ENCODE results near the gene MAP4K4.

The MAP4K4 gene

DNA sequence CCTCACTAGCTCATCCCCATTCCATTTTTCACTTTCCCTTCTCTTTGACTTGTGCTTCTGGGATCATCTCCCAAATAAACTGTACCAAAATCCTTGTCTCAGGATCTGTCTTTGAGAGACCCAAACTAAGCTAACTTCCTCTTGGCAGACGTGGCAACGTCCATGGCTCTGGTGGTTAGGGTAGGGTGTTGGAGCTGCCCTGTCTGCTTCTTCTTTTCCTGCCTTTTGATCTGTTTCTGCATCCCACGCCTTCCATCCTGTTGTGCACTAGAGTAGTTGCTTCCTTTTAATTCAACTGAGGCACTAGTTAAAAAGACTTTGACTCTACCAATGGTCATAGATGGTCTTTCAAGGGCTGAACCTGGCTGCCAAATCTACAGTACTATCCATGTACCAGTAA, 5.5 kb upstream of the MAP4K4 start:
- DNase-seq (ENCODE audit: low read depth in 2 of 3, low spot score in 1 of 3), result no peak

DNA sequence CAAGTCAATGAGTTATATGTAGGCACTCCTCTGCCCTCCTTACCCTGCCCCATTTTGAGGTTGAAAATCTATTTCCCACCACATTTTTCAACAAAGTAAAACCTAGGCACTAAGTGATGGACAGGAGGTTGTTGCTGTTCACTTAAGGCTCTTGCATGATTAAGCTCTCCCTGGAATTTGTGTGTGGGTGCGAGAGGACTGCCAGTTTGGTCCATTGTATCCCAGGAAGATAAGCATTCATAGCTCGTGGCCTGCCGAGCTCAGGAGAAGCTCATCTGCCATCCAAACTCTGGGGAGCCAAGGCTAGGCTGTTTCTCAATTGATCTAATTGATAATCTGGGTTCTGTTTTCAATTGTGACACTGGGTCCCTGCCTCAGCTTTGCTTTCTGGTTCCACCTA, 4.7 kb upstream of the MAP4K4 start:
- DNase-seq (ENCODE audit: low read depth in 2 of 3, low spot score in 1 of 3), result no peak

DNA sequence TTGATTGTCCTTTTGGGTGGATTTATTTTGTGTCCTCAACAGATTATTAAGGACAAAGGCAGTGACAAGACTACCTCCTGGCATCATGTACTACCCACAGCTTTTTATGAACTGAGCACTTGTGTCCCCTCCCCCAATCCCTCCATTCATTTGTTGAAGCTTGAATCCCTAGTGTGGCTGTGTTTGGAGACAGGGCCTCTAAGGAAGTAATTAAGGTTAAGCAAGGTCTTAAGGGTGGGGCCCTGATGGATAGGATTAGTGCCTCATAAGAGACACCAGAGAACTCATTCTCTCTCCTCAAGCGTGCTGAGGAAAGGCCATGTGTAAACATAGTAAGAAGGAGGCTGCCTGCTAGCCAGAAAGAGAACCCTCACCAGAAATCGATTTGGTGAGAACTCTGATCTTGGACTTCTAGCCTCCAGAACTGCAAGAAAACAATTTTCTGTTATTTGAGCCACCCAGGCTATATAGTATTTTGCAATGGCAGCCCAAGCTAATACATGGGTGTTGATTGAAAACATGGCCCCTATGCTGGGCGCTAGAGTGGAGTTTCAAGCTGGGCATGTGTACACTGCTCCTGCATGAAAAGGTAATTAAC, 3.4 kb upstream of the MAP4K4 start:
- no peak for DNase-seq (ENCODE audit: low read depth in 2 of 3, low spot score in 1 of 3)

DNA sequence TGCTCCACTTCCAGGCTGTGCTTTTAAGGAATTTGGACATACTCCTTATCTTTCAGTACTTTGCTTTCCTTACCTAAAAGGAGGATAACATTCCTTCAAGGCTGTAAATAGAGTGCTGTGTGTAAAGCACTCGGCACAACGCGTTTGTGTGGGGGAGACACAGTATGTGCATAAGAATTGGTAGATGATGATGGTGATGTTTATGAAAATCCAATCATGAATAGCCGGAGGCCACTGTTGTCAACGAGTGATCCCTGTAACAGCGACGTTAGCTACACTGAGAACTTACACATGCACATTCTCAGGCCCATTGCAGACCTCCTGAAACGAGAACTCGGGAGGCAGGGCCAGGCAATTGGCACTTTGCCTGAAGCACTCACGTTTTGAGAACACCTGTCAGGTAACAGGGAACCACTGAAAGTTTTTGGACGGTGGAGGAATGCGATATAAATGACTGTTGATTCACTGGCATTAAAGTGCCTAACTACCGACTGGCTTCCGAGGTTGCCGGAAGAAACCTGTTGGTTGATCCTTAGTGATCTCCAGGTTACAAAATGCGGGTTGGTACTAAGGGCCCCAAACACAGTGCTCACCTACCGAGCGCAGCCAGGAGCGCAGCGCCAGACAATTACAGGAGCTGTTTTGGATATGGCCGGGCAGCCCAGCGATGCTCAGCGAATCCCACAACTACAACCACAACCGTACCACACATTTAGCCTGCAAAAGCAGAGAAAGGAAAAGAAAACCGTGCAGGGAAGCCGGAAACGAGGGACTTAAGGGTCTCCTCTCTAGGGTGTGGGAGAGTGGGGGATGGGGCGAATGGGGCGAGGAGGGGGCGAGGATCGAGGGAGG, 1.0 kb upstream of the MAP4K4 start:
- DNase-seq (ENCODE audit: low read depth in 2 of 3, low spot score in 1 of 3), result no peak

DNA sequence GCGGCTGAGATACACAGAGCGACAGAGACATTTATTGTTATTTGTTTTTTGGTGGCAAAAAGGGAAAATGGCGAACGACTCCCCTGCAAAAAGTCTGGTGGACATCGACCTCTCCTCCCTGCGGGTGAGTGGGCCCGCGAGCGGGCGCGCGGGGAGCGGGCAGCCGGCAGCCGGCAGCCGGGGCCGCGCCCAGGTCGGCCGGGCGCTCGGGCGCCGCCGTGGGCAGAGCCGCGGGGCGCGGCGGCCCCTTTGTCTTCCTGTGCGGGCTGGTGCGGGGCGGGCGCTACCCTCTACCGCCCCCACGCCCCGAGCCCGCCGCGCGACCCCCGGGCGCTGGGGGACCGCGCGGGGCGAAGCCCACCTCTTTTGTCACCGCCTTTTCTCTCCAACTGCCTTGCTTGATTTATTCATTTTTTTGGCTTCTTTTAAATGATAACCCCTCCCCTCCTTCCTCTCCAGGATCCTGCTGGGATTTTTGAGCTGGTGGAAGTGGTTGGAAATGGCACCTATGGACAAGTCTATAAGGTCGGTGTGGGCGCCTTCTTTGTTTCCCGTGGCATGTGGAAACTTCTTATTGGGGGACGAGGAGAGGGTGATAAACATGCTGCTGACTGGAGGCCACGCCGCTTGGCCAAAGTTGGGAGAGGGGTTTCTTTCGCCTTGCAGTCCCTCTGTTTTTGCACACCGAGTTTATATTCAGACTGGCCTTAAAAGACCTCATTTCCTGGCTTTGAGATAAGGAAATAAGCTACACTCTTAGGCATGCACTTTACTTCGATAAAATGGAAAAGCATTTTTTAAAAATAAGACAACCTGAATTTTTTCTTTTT, 722 bp downstream of the MAP4K4 start:
- DNase-seq (ENCODE audit: low read depth in 2 of 3, low spot score in 1 of 3), result no peak

DNA sequence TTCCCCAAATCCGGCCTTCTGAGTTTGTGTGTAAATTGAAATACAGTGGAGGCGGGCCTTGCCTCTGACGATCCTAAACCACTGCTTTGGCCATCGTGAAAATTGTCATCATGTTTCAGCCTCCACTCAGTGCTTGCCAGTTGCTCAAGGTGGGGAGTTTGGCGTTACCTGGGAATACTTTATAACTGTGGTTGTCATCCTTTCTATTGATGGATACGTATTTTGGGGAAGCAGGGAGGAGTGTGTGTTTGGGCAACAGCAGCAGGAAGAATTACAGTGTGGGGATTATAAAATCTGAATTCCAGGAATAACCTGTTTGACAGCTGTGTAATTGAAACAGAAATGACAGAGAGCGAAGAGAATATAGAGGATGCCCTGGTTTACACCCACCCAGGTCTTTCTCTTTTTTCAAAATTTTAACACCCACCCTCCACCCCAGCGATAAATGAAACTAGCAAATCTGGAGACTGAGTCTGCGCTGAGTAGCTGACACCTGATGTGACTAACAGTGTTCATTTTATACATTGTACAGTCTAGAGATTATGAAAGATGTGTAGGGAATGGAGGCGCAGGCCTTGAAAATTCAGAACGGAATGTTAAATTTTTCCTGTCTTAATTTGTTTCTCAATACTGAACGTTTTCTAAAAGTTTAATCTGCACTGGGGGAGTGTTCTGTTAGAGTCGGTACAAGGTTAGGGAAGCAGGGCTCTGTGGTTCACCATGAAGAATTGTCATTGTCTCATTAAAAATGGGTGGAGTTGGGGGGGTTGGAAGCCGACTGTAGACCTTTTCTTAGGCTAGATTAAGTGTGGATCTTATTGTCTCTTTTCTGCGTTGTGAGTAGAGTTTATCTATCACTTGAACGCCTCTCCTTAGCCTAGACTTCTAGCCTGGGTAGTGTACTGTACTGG, 1.6 kb downstream of the MAP4K4 start:
- DNase-seq (ENCODE audit: low read depth in 2 of 3, low spot score in 1 of 3), result no peak

DNA sequence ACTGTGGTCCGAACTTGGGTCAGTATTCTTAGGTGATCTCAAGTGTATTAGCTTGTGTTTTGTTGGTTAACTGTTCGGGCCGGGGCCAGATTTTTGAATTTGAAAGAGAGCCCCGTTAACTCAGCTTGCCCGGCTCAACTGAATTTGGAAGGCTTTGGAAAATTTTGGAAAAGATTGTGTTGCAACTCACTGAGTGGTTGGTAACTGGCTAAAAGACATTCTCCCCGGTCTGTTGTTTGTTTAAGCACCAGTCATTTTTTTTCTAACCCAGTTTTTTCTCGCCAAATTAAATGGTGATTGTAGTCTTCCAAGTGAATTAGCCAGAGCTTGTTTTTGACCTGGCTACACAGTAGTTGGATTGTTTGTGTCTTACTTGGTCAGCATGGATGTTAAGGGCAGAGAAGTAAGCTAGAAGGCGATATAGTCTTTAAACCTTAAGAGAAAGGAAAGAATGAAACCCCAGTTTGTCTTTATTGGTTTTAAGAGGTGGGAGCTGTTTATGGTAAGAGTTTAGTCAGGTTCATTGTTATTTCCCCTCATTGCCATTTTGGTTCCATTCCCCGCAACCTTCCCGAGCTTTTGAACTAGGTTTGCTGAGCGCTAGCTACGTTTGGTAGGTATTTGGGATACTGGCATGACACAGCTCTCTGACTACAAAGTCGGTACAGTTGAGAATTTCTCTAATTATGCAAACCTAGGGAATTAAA, 2.4 kb downstream of the MAP4K4 start:
- no peak for DNase-seq (ENCODE audit: low read depth in 2 of 3, low spot score in 1 of 3)

DNA sequence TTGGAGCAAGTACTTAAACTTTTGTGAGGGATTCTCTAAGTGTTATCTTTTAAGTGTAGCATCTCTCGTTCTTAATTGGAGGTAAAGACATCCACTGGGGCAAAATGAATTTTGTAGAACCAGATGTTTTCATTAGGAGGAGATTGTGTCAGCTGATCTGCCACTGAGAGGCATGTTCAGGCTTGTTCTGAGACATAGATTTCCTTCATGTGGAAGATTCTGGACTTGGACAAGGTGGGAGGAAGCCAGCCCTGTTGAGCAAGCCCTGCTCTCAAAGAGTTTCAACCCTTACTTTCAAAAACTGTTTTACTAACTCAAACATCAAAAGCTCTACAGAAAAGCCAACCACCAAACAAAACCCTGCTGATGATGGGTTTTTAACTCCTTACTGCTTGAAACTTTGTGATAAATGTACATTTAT, 6.5 kb downstream of the MAP4K4 start:
- DNase-seq (ENCODE audit: low read depth in 2 of 3, low spot score in 1 of 3), result no peak

DNA sequence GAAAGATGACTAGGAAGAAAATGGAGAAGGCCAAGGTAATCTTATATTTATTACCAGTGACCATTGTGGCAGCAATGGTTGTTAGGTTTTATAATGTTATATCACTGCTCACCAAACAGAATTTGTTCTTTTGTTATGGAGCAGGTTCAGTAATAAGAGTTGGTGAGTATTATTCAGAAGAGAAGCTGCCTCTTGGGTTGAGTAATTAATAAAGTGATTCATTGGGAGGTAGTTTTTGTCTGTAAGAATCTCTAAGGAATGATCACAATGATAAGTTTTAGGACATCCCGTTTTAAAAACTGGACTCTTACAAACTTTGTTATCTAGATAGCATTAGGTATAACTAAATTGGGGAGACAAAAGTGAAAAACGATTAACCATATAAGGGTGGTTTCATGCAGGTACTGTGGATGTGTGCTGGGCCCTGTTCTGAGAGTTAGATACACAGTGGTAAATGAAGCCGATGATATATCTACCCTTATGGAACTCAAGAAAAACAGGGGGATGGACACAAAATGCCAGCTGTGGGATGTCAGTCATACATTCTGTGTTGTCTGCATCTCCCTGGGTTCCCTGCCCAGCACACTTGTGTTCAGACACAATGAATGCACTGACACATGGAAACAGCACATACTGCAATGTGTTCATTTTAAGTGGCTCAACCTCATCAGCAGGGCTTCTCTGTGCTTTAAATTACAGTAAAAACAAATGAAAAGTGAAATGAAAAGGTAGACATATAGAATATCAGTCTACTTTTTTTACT, 7.5 kb downstream of the MAP4K4 start:
- DNase-seq (ENCODE audit: low read depth in 2 of 3, low spot score in 1 of 3), result no peak

DNA sequence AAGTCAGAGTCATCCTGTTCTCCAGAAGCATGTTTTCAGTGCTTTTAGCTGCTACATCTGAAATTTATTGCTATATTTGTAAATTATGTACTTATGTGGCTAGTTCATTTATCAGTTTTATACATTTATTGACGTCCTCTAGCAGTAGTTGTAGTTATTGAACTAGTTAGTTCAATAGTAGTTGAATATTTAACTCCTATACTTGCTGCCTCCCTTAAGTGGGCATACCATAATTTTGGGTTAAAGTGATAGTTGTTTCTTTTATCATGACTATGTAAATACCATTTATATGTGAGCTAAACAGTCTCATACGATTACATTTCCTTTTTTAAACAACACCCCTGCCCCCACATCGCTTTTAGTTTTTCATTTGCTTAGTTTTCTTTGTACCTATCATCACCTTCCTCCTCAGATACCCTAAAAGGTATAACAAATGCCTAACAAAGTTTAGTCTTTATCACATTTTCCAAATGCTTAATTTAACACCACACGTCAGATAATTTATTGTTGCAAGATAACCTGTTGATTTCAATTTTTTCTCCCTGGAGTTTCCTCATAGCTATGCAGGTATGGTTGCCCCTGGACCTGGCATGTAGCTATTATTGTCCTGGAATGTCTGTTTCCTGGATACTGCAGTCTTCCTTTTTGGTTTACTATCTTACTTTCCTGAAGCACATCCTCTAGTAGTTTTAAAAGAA, 8.8 kb downstream of the MAP4K4 start:
- no peak for DNase-seq (ENCODE audit: low read depth in 2 of 3, low spot score in 1 of 3)

DNA sequence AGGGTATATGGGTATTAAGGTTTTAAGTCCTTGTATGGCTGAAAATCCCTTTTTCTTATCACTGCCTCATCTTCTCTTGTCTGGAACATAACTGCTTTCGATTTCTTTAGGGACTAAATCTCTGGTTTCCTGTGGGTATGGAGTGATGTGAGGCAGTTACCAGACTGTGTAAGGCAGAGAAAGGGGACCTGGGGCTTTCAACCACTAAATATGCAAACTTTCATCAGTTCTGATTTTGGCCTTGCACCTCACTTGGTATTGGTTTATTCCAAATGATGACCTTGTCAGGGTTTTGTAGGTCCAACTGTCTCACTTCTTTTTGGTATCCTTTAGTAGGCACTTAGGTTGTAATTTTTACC, 9.3 kb downstream of the MAP4K4 start:
- no peak for DNase-seq (ENCODE audit: low read depth in 2 of 3, low spot score in 1 of 3)

DNA sequence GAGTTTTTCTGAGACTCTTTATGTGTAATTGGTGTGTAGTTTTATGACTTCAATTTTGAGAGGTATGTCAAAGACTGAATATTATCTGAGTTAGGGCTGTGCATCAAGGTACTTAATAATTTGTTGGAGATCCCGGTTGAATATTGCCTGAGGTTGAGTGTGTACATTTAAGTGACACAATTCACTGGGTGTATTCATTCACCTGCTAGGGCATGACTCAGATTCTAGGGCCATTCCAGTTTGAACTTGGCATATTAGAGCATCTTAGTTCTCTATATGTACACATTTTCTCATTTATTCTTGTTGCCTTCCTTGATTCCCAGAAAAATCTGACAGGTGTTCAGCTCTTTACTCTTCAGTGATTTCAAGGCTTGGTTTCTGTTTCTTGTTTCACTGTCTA, 12.5 kb downstream of the MAP4K4 start:
- DNase-seq (ENCODE audit: low read depth in 2 of 3, low spot score in 1 of 3), result no peak

DNA sequence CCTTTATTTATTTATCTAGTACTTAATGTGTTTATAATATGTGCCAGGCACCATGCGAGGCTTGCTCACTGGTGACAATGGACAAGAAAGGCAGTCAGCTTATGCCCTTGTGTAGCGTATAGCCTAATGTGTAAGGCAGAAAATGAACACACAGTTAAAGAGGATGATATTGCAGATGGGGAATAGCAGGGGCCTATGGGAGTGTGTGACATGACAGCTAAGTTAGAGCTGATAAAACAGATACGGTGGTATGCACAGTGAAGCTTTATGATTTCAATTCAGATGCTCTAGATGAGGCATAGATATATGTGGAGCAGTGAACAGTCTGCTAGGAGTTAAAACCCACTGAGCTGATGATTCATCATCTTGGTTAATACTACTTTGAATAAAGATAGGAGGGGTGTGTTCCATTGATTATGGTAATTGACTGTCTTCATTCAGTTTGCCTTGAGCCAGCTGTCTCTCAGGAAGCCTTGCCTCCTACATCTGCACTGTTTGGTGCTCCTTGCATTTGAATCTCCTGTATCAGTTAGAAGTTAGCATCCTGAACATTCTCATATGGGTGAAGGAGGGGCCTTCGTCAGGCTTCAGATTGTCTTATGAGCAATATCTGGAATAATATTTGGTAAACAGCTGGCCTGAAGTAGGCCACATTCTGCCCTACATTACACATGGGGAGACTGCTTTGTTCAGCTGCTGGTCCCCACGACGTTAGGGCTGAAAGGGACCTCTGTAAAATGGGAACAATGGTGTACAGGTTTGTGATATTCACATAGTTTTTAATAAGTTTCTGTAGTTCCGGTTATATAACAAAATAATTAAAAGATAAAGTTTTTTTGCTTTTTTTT, 13.2 kb downstream of the MAP4K4 start:
- DNase-seq (ENCODE audit: low read depth in 2 of 3, low spot score in 1 of 3), result no peak

DNA sequence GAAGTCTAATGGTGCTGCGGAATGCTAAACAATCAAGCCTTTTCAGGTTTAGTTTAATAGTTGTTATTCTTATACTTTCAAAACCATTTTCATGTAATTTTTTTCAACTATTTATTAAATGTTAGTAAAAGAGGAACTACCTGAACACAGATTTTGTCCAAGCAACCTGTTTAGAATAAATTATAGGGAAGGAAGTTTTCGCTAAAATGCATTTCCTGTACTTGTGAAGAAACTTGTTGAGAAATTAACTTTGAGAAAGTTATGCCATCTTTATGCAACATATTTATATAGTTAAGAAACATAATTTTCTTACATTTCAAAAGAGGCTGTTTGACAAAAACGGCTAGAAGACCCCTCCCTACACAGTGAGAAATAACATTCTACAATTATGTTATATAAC, 16.6 kb downstream of the MAP4K4 start:
- DNase-seq (ENCODE audit: low read depth in 2 of 3, low spot score in 1 of 3), result no peak

DNA sequence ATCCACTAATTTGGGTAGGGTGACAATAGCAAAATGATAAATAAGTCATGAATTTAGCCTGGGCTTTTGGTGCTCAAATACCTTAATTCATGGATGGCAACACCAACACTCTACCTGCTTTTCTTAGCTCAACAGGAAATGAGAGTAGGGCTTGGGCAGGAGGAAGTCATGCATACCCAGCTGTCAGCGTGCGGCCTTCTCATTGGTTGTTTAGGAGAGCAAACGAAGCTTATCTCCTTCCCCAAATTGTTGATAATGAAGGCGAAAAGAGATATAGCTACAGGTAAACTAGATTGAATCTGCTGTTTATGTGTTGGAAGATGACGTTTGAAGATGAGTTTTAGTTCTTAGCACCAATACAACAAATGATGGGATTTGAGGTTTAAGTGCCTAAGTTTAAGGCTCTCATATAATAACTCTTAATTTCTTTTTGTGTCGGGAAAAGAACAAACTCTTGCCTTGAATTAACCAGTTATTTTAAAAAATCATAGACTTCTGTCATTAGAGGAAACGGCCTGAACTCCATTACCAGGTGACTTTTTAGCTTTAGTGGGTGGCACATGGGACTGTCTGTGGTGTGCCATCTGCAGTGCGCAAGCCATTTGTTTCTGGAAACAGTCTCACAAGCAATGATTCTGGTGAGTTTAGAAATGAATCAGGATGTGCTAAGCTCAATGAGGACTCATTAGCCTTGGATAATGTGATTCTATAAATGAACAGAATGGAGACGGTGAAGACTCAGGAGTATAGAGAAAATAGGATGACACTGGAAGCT, 19.8 kb downstream of the MAP4K4 start:
- DNase-seq (ENCODE audit: low read depth in 2 of 3, low spot score in 1 of 3), result no peak

DNA sequence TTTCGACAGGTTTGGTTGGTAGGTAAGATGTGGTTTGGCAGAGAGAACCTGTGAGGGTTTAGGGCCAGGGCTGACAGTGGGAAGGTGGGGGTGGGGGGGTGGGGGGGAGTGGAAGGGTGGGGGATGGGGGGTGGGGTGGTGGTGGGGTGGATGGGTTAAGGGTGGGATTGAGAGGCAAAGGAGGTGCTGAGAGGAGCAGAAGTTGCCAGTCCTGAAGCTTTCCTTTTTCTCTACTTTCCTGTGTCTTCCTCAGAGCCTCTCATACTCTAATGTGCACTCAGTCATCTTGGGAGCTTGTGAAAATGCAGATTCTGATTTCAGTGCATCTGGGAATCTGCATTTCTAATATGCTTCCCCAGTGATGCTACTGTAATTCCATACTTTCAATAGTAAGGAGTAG, 21.0 kb downstream of the MAP4K4 start:
- DNase-seq (ENCODE audit: low read depth in 2 of 3, low spot score in 1 of 3), result no peak

DNA sequence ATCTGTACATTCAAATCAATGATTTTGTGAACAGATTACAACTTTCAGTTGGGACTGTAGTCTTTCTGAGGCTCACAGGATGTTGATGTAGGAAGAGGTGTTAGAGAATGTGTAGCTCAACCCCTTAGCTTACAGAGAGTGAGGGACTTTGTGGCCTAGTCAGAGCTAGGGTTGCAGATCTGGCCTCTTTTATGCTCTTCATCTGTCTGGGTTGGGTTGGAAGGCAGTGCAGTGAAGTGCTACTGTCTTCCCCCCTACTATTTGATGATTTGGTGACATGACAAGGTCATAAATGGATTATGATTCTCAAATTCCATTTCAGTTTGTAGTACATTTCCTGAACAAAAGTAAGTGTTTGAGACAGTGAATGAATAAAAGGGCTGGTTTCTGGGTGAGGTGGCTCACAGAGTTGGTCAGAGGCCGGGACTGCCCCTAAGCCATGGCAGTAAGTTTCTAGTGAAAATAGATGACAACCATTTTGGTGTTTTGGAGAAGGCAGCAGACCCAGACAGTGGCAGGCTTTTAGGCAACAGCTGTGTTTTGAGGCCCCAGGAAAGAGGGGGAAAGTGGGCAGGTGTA, 21.6 kb downstream of the MAP4K4 start:
- peak in 2 of 3 donors; percentile 51 to 67 for DNase-seq (ENCODE audit: low read depth in 2 of 3, low spot score in 1 of 3)

All from stimulated activated CD4-positive, alpha-beta T cell treated with anti-CD3 and anti-CD28 coated beads, Interleukin-12 subunit alpha, Interleukin-12 subunit beta, amount 100 ng/mL, for 48 hours (primary cell).